ENCODE results near the gene MRPL11. TPM values are rescaled to one million over a fixed set of nuclear protein-coding genes. Genes with fewer than 3 reads are reported as not detected.

MRPL11 gene
- total RNA-seq = 62.6 and 74.3 TPM in 2 replicates

- peak; percentile 78 for DNase-seq
- peak within 1 kb of the TSS; percentile 97 for H3K27ac Mint-ChIP-seq
- ChIA-PET POLR2A (interaction anchor here (0.6 to 1.8 kb wide), 28 partner anchors 10 to 1418 kb away, joined by 3 to 40 read pairs (median 4); partner anchors contain the start of genes ACTN3, BBS1, BRMS1 and CCDC85B), CTCF (interaction anchor here (0.8 to 2.4 kb wide), 21 partner anchors 8 to 239 kb away, joined by 3 to 19 read pairs (median 7); partner anchors contain the start of genes DPP3, NPAS4, PELI3 and RBM4)
- TF ChIP-seq CTCF (IDR thresholded peaks at IDR 0.05) = no peak
- ATAC-seq (ENCODE audit: low read depth) = peak; percentile 98
- H3K27me3 Mint-ChIP-seq = peaks cover 4% of the 10 kb centered on the region
- H3K4me3 Mint-ChIP-seq = peak within 1 kb of the TSS; percentile 87
- H3K9me3 Mint-ChIP-seq = peaks cover 9% of the 10 kb centered on the region
- peaks cover 8% of the 10 kb centered on the region for H3K4me1 Mint-ChIP-seq
- intact Hi-C loops (cut with micrococcal nuclease) = loop anchor here (1.0 to 5.0 kb wide), 10 partner anchors 17 to 239 kb away; partner anchors contain the start of genes ACTN3, DPP3, NPAS4 and PELI3
- peaks cover 37% of the 10 kb centered on the region for H3K36me3 Mint-ChIP-seq (ENCODE audit: low read depth)
Measured at GRCh38 chr11:66438504-66439466, at the start of gene MRPL11. MRPL11 (minus strand) TSS chr11:66438848; CDS start chr11:66438754, 94 bp downstream.

- no peaks in the 10 kb centered on the region for H3K27me3 Mint-ChIP-seq
- no peak for TF ChIP-seq CTCF (IDR thresholded peaks at IDR 0.05)
- peaks cover 57% of the 10 kb centered on the region for H3K36me3 Mint-ChIP-seq (ENCODE audit: low read depth)
- no peak overlapping the region for H3K27ac Mint-ChIP-seq
- no peaks in the 10 kb centered on the region for H3K9me3 Mint-ChIP-seq
- ATAC-seq (ENCODE audit: low read depth) (no peak), DNase-seq (no peak)
- ChIA-PET CTCF (no interaction called here), POLR2A (no interaction called here)
- intact Hi-C loops (cut with micrococcal nuclease) = no loop called here
- no peak overlapping the region for H3K4me3 Mint-ChIP-seq
- peaks cover 12% of the 10 kb centered on the region for H3K4me1 Mint-ChIP-seq
Measured at GRCh38 chr11:66484806-66485380, 46.2 kb upstream of the MRPL11 start.

GRCh38 chr11:66480117-66480938, 41.7 kb upstream of the MRPL11 start, which contains the start of gene DPP3:
DPP3 (plus strand) TSS chr11:66480434; CDS start chr11:66482201, 1,767 bp downstream.
- intact Hi-C loops (cut with micrococcal nuclease) = loop anchor here (1.0 kb wide), 6 partner anchors 14 to 198 kb away; partner anchors contain the start of genes ACTN3, BBS1, PELI3 and ZDHHC24
- Mint-ChIP-seq H3K4me1 (peaks cover 22% of the 10 kb centered on the region), H3K27ac (peak within 1 kb of the TSS; percentile 87), H3K27me3 (no peaks in the 10 kb centered on the region), H3K4me3 (peak within 1 kb of the TSS; percentile 90), H3K9me3 (no peaks in the 10 kb centered on the region), H3K36me3 (ENCODE audit: low read depth) (peaks cover 19% of the 10 kb centered on the region)
- peak; percentile 91 for DNase-seq
- peak; percentile 98 for ATAC-seq (ENCODE audit: low read depth)
- CTCF ChIA-PET = interaction anchor here (0.9 to 3.8 kb wide), 10 partner anchors 14 to 198 kb away, joined by 3 to 27 read pairs (median 7); partner anchors contain the start of genes BBS1, MRPL11, PELI3 and RBM4
- POLR2A ChIA-PET = interaction anchor here (0.5 to 2.4 kb wide), 29 partner anchors 11 to 1345 kb away, joined by 3 to 63 read pairs (median 5); partner anchors contain the start of genes ACTN3, BBS1, MRPL11 and NPAS4
- no peak for TF ChIP-seq CTCF (IDR thresholded peaks at IDR 0.05)

- Mint-ChIP-seq H3K4me3 (peak overlapping the region; percentile 90), H3K36me3 (ENCODE audit: low read depth) (peaks cover 18% of the 10 kb centered on the region), H3K27ac (peak overlapping the region; percentile 70), H3K9me3 (no peaks in the 10 kb centered on the region), H3K4me1 (peaks cover 22% of the 10 kb centered on the region), H3K27me3 (no peaks in the 10 kb centered on the region)
- TF ChIP-seq CTCF (IDR thresholded peaks at IDR 0.05) = no peak
- ChIA-PET CTCF (interaction anchor here (0.9 to 3.8 kb wide), 17 partner anchors 10 to 199 kb away, joined by 3 to 27 read pairs (median 6); partner anchors contain the start of genes BBS1, MRPL11, PELI3 and RBM4), POLR2A (interaction anchor here (0.5 to 2.4 kb wide), 28 partner anchors 10 to 1345 kb away, joined by 3 to 63 read pairs (median 5); partner anchors contain the start of genes ACTN3, BBS1, MRPL11 and NPAS4)
- intact Hi-C loops (cut with micrococcal nuclease) = loop anchor here (1.0 kb wide), 8 partner anchors 13 to 199 kb away; partner anchors contain the start of genes ACTN3, BBS1, PELI3 and ZDHHC24
- no peak for ATAC-seq (ENCODE audit: low read depth)
- no peak for DNase-seq
Measured at GRCh38 chr11:66479394-66480116, 40.9 kb upstream of the MRPL11 start.

Measured in activated B cell treated with CpG ODN at 0.5 μM for 24 hours (primary cell).